Lung (tissue), 12 donors: Measurements from ENCODE around the gene ERFE. TPM values are rescaled to one million over a fixed set of nuclear protein-coding genes. Genes with fewer than 3 reads are reported as not detected.

Source experiments
- ATAC-seq: fragments of 200-7000 bp; cut with Tn5 transposase; one replicate; pipeline ENCODE4 v1.9.1; 2020; ENCODE audit warnings: moderate number of reproducible peaks; ENCODE audit not compliant: insufficient read depth, low FRiP score
- DNase-seq, 3 donors: peaks; one replicate each; pipeline ENCODE4 v3.0.0-alpha.2; 2013 to 2017
- H3K27ac ChIP-seq, 2 donors: one replicate each; pipeline ENCODE4 v1.5.1; 2013; ENCODE audit warnings: mild to moderate bottlenecking in 2 of 2, moderate library complexity in 2 of 2, control low read depth in 1 of 2, inconsistent platforms in 1 of 2, low read depth in 1 of 2, low read length in 1 of 2
- H3K27me3 ChIP-seq, 3 donors: one replicate each; pipeline ENCODE4 v1.5.1; 2013; ENCODE audit warnings: low read length in 2 of 3; ENCODE audit not compliant: control insufficient read depth in 3 of 3, insufficient read depth in 3 of 3
- H3K36me3 ChIP-seq, 4 donors: one replicate each; pipeline ENCODE4 v1.5.1; 2013; ENCODE audit warnings: low read length in 4 of 4, mild to moderate bottlenecking in 1 of 4, moderate library complexity in 1 of 4; ENCODE audit not compliant: control insufficient read depth in 4 of 4, insufficient read depth in 4 of 4
- H3K4me1 ChIP-seq, 5 donors: one replicate each; pipeline ENCODE4 v1.5.1; 2013; ENCODE audit warnings: low read length in 5 of 5, mild to moderate bottlenecking in 2 of 5, moderate library complexity in 1 of 5; ENCODE audit not compliant: control insufficient read depth in 5 of 5, insufficient read depth in 5 of 5
- H3K4me3 ChIP-seq: one replicate; pipeline ENCODE4 v1.5.1; 2013; ENCODE audit warnings: mild to moderate bottlenecking, control low read depth, moderate library complexity
- H3K9ac ChIP-seq, 2 donors: one replicate each; pipeline ENCODE4 v1.5.1; 2013; ENCODE audit warnings: low read length in 2 of 2, control low read depth in 1 of 2; ENCODE audit not compliant: insufficient read depth in 1 of 2
- H3K9me3 ChIP-seq, 4 donors: one replicate each; pipeline ENCODE4 v1.5.1; 2013; ENCODE audit warnings: low read length in 3 of 4, mild to moderate bottlenecking in 1 of 4, moderate library complexity in 1 of 4; ENCODE audit not compliant: control insufficient read depth in 4 of 4, insufficient read depth in 3 of 4
- CTCF ChIP-seq: IDR thresholded peaks from 2 replicates; pipeline ENCODE4 v1.5.1; 2012; ENCODE audit warnings: mild to moderate bottlenecking; ENCODE audit errors: control extremely low read depth, extremely low read depth
- WGBS, 2 donors: extraction: QIAGEN DNeasy Blood & Tissue Kit; methylation state at CpG; one replicate each; pipeline ENCODE4 v1.1.7; 2013; 5-methylcytosine and 5-hydroxymethylcytosine counted together
- polyA plus RNA-seq, 2 donors: library from polyadenylated mRNA; stranded (reverse); fragments of 200-250 nt; gene quantifications; one replicate each; pipeline ENCODE4 v1.2.1, GENCODE V29; 2013
- total RNA-seq, 2 donors: library from RNA; depleted of rRNA in 1 of 2; stranded (reverse); fragments of >200 nt in 1 of 2; gene quantifications; one replicate each; pipeline ENCODE4 v1.2.1, GENCODE V29; 2014 to 2021
- donor health status: control.
- donor health status: control.
- donor health status: Bipolar disorder and iron deficiency.
- donor health status: healthy.
- donor health status: DM: yes; HTN: yes; CAD: no.

Gene ERFE
- total and polyA plus RNA-seq, 4 donors, result 0.52 to 0.54 (median 0.54) TPM; not detected in 1

GRCh38 chr2:238149841-238150572 lies 8.8 kb upstream of the ERFE start:
- no peaks in the 10 kb centered on the region for H3K36me3 ChIP-seq
- no peaks in the 10 kb centered on the region for H3K4me1 ChIP-seq
- H3K9me3 ChIP-seq, result no peaks in the 10 kb centered on the region
- H3K4me3 ChIP-seq, result no peak overlapping the region
- H3K27ac ChIP-seq, result no peak overlapping the region
- DNase-seq (no peak), ATAC-seq (no peak)
- no peak for TF ChIP-seq CTCF
- H3K27me3 ChIP-seq, result no peaks in the 10 kb centered on the region
- WGBS, 2 donors, result 78 to 84% methylated on average over 13 to 14 of the region's 14 CpGs
- no peak overlapping the region for H3K9ac ChIP-seq

- H3K9ac ChIP-seq, result no peak overlapping the region
- H3K36me3 ChIP-seq, result no peaks in the 10 kb centered on the region
- no peak for ATAC-seq
- no peak for DNase-seq
- H3K27ac ChIP-seq, result no peak overlapping the region
- H3K4me1 ChIP-seq, result peaks cover 0 to 6% (median 0%) of the 10 kb centered on the region in 5 donors
- H3K27me3 ChIP-seq, result no peaks in the 10 kb centered on the region
- no peaks in the 10 kb centered on the region for H3K9me3 ChIP-seq
- H3K4me3 ChIP-seq, result no peak overlapping the region
- TF ChIP-seq CTCF, result no peak
- WGBS, 2 donors, result 92 to 97% methylated on average over 24 to 25 of the region's 25 CpGs
Measured at GRCh38 chr2:238150686-238151085, 8.1 kb upstream of the ERFE start.

GRCh38 chr2:238151205-238151604 lies 7.6 kb upstream of the ERFE start:
- Histone ChIP-seq H3K36me3 (no peaks in the 10 kb centered on the region), H3K9ac (no peak overlapping the region), H3K9me3 (no peaks in the 10 kb centered on the region), H3K4me3 (no peak overlapping the region), H3K27ac (no peak overlapping the region), H3K27me3 (no peaks in the 10 kb centered on the region), H3K4me1 (peaks cover 0 to 8% (median 0%) of the 10 kb centered on the region in 5 donors)
- no peak for TF ChIP-seq CTCF
- DNase-seq (no peak), ATAC-seq (no peak)
- WGBS, 2 donors, result 87 to 90% methylated on average over 13 of the region's 13 CpGs
